IMR-90 (cell line): ENCODE data around the gene FMN2. TPM values are rescaled to one million over a fixed set of nuclear protein-coding genes. Genes with fewer than 3 reads are reported as not detected.

Experiments
- ATAC-seq: fragments of 200-7000 bp; cut with Tn5 transposase; 2 replicates; pipeline ENCODE4 v1.9.1; 2020; ENCODE audit warnings: low read depth, mild to moderate bottlenecking, moderate library complexity
- BruUV-seq: library from RNA; stranded (reverse); fragments of 400-500 nt; replicated peaks from 2 replicates; lab custom pipeline; 2021; lab: Mats Ljungman, UMichigan
- CTCF ChIA-PET: fragments of 300-600 bp; formaldehyde crosslinking; extraction: SDS; loops from one replicate; lab custom pipeline; 2021; ENCODE audit warnings: antibody characterized with exemption; lab: Yijun Ruan, JAX
- POLR2A ChIA-PET: fragments of 300-600 bp; sonication (Branson Sonifier 250); formaldehyde crosslinking; loops from one replicate; lab custom pipeline; 2022; ENCODE audit warnings: antibody characterized with exemption; ENCODE audit not compliant: unreplicated experiment; lab: Charles Lee
- DNase-seq: peaks from one replicate; pipeline ENCODE4 v3.0.0; 2013
- H2AFZ ChIP-seq: replicated peaks from 2 replicates; pipeline ENCODE3; 2013; ENCODE audit warnings: low read length, mild to moderate bottlenecking; ENCODE audit not compliant: poor library complexity
- H2AK5ac ChIP-seq: 2 replicates; pipeline ENCODE4 v1.6.1; 2013; ENCODE audit warnings: low read depth, low read length, inconsistent platforms
- H2AK9ac ChIP-seq: replicated peaks from 2 replicates; pipeline ENCODE3; 2013; ENCODE audit warnings: mild to moderate bottlenecking, low read depth, low read length, moderate library complexity; ENCODE audit not compliant: poor library complexity
- H2BK120ac ChIP-seq: 2 replicates; pipeline ENCODE4 v1.6.1; 2013; ENCODE audit warnings: low read depth, low read length, inconsistent platforms
- H2BK15ac ChIP-seq: 3 replicates; pipeline ENCODE4 v1.6.1; 2013; ENCODE audit warnings: low read depth, low read length, inconsistent platforms
- H2BK20ac ChIP-seq: 2 replicates; pipeline ENCODE4 v1.6.1; 2013; ENCODE audit warnings: low read depth, mild to moderate bottlenecking, inconsistent platforms, low read length, moderate library complexity
- H2BK5ac ChIP-seq: 2 replicates; pipeline ENCODE4 v1.6.1; 2013; ENCODE audit warnings: mild to moderate bottlenecking, low read depth, low read length, inconsistent platforms; ENCODE audit not compliant: poor library complexity, severe bottlenecking
- H3K14ac ChIP-seq: replicated peaks from 2 replicates; pipeline ENCODE4 v1.6.1; 2013; ENCODE audit warnings: low read depth, low read length, inconsistent platforms
- H3K18ac ChIP-seq: 2 replicates; pipeline ENCODE4 v1.6.1; 2013; ENCODE audit warnings: low read depth, low read length, control low read depth
- H3K23ac ChIP-seq: 2 replicates; pipeline ENCODE4 v1.6.1; 2013; ENCODE audit warnings: low read depth, low read length, inconsistent platforms
- H3K27ac ChIP-seq: 2 replicates; pipeline ENCODE4 v1.5.1; 2013; ENCODE audit warnings: mild to moderate bottlenecking, control low read depth, low read length; ENCODE audit not compliant: insufficient read depth
- H3K27me3 ChIP-seq: 2 replicates; pipeline ENCODE4 v1.6.1; 2013; ENCODE audit warnings: low read length; ENCODE audit not compliant: control insufficient read depth, insufficient read depth
- H3K36me3 ChIP-seq: 2 replicates; pipeline ENCODE4 v1.6.1; 2013; ENCODE audit warnings: low read length, mixed read lengths; ENCODE audit not compliant: control insufficient read depth, insufficient read depth
- H3K4ac ChIP-seq: 2 replicates; pipeline ENCODE4 v1.6.1; 2013; ENCODE audit warnings: low read depth, low read length, inconsistent platforms
- H3K4me1 ChIP-seq: 2 replicates; pipeline ENCODE4 v1.6.1; 2013; ENCODE audit warnings: low read length, mixed read lengths; ENCODE audit not compliant: control insufficient read depth, insufficient read depth
- H3K4me2 ChIP-seq: 2 replicates; pipeline ENCODE4 v1.6.1; 2013; ENCODE audit warnings: low read depth, mild to moderate bottlenecking, control low read depth, low read length, moderate library complexity
- H3K4me3 ChIP-seq: 2 replicates; pipeline ENCODE4 v1.5.1; 2013; ENCODE audit warnings: low read depth, mild to moderate bottlenecking, control low read depth, low read length, moderate library complexity; ENCODE audit not compliant: insufficient read depth
- H3K56ac ChIP-seq: 2 replicates; pipeline ENCODE4 v1.6.1; 2013; ENCODE audit warnings: low read length, inconsistent platforms; ENCODE audit not compliant: insufficient read depth; ENCODE audit errors: extremely low read depth
- H3K79me1 ChIP-seq, 2 experiments: 2 replicates each; pipeline ENCODE4 v1.6.1; 2013; ENCODE audit warnings: low read length in 2 of 2, inconsistent platforms in 1 of 2, low read depth in 1 of 2
- H3K9ac ChIP-seq: 2 replicates; pipeline ENCODE4 v1.6.1; 2013; ENCODE audit warnings: low read depth, low read length, control low read depth
- H3K9me1 ChIP-seq: 2 replicates; pipeline ENCODE4 v1.6.1; 2013; ENCODE audit warnings: low read length, inconsistent platforms; ENCODE audit not compliant: insufficient read depth
- H3K9me3 ChIP-seq: 2 replicates; pipeline ENCODE4 v1.6.1; 2013; ENCODE audit warnings: low read length; ENCODE audit not compliant: control insufficient read depth, insufficient read depth
- H4K20me1 ChIP-seq: 2 replicates; pipeline ENCODE4 v1.6.1; 2013; ENCODE audit warnings: low read length, inconsistent platforms; ENCODE audit not compliant: insufficient read depth
- H4K5ac ChIP-seq: 2 replicates; pipeline ENCODE4 v1.6.1; 2013; ENCODE audit warnings: mild to moderate bottlenecking, low read depth, low read length, control low read depth
- H4K8ac ChIP-seq, 2 experiments: 2 replicates each; pipeline ENCODE4 v1.6.1; 2013; ENCODE audit warnings: low read depth in 2 of 2, low read length in 2 of 2, control low read depth in 1 of 2, inconsistent platforms in 1 of 2
- H4K91ac ChIP-seq: 2 replicates; pipeline ENCODE4 v1.6.1; 2013; ENCODE audit warnings: low read depth, low read length, inconsistent platforms; ENCODE audit not compliant: insufficient read depth
- FOS ChIP-seq: fragments of 150-350 bp; IDR thresholded peaks from 2 replicates; pipeline ENCODE4 v1.6.1; 2016; ENCODE audit warnings: low read depth, low read length
- MAFK ChIP-seq: IDR thresholded peaks from 2 replicates; pipeline ENCODE4 v1.6.1; 2012; ENCODE audit warnings: low read depth, low read length, improper control_type of control experiment
- MAZ ChIP-seq: IDR thresholded peaks from 2 replicates; pipeline ENCODE4 v1.6.1; 2012; ENCODE audit warnings: low read depth, mild to moderate bottlenecking, low read length, improper control_type of control experiment, moderate library complexity, borderline replicate concordance
- NFE2L2 ChIP-seq: fragments of 150-350 bp; IDR thresholded peaks from 2 replicates; pipeline ENCODE4 v1.6.1; 2016; ENCODE audit warnings: low read depth, mild to moderate bottlenecking, low read length
- POLR2A ChIP-seq: IDR thresholded peaks from 2 replicates; pipeline ENCODE4 v1.6.1; 2012; ENCODE audit warnings: mild to moderate bottlenecking, low read depth, low read length
- RFX5 ChIP-seq: IDR thresholded peaks from 2 replicates; pipeline ENCODE4 v1.8.0; 2012; ENCODE audit warnings: low read depth, mild to moderate bottlenecking, low read length, moderate library complexity
- WGBS, 2 experiments: methylation state at CpG; one replicate each; pipeline versions ENCODE4 v1.1.5 to v1.1.7; 2013; ENCODE audit warnings: missing lambda C conversion rate in 2 of 2; ENCODE audit not compliant: insufficient read length in 1 of 2; ENCODE audit errors: extremely low coverage in 2 of 2; 5-methylcytosine and 5-hydroxymethylcytosine counted together
- dilution Hi-C: fragments of 300-500 bp; cut with HindIII; formaldehyde crosslinking; loops from one replicate; pipeline ENCODE4 v1.14.3; 2018; ENCODE audit warnings: low sequenced_read_pairs; ENCODE audit not compliant: unreplicated experiment
- in situ Hi-C: fragments of 300-500 bp; cut with MboI; formaldehyde crosslinking; loops from 3 replicates; pipeline ENCODE4 v1.14.3; 2019; ENCODE audit warnings: low sequenced_read_pairs, inconsistent platforms, mixed read lengths
- intact Hi-C: fragments of 100-400 bp; cut with micrococcal nuclease; formaldehyde crosslinking; loops from 2 replicates; pipeline ENCODE4 v1.10.0; 2022
- polyA plus RNA-seq, 3 experiments: library from polyadenylated mRNA; depleted of rRNA; stranded (reverse); fragments of >200 nt; gene quantifications; 2 replicates each; pipeline ENCODE4 v1.2.3, GENCODE V29; 2012; ENCODE audit warnings: low replicate concordance in 1 of 3
- total RNA-seq: library from RNA; depleted of rRNA; stranded (reverse); fragments of >200 nt; gene quantifications from 2 replicates; pipeline ENCODE4 v1.2.3, GENCODE V29; 2012
- TF ChIP-seq, protein P1 (sequence below): fragments of 150-350 bp; IDR thresholded peaks from 2 replicates; pipeline ENCODE4 v1.6.1; 2016; ENCODE audit warnings: low read depth, mild to moderate bottlenecking, low read length, moderate library complexity, borderline replicate concordance

The FMN2 gene
- total and polyA plus RNA-seq, 2 of the 4 experiments (the other 2 are of a cell fraction), result 29.0 to 35.8 TPM

- Histone ChIP-seq H2AFZ (no peak overlapping the region), H3K9me3 (no peaks in the 10 kb centered on the region), H3K14ac (no peak overlapping the region), H3K79me1 (peaks cover 0 to 37% of the 10 kb centered on the region in 2 experiments; a peak in 2 of 4 replicates), H4K20me1 (no peaks in the 10 kb centered on the region), H3K27me3 (no peaks in the 10 kb centered on the region), H3K18ac (no peak overlapping the region), H2BK15ac (no peak overlapping the region), H2BK20ac (no peak overlapping the region), H3K4me1 (peaks cover 11% of the 10 kb centered on the region), H3K27ac (no peak overlapping the region), H3K4me2 (no peak overlapping the region), H3K9ac (no peak overlapping the region), H2BK5ac (no peak overlapping the region), H3K4me3 (no peak overlapping the region), H2AK5ac (no peak overlapping the region), H3K56ac (no peak overlapping the region), H2BK120ac (no peak overlapping the region), H4K91ac (no peak overlapping the region), H3K9me1 (peaks cover 19% of the 10 kb centered on the region), H3K23ac (no peak overlapping the region), H2AK9ac (no peak overlapping the region), H3K36me3 (no peaks in the 10 kb centered on the region; the same call in 1 of the 2 replicates), H3K4ac (no peak overlapping the region), H4K8ac (no peak overlapping the region), H4K5ac (no peak overlapping the region)
- intact Hi-C loops (no loop called here), dilution Hi-C loops (no loop called here), in situ Hi-C loops (no loop called here)
- TF ChIP-seq, protein P1, sequence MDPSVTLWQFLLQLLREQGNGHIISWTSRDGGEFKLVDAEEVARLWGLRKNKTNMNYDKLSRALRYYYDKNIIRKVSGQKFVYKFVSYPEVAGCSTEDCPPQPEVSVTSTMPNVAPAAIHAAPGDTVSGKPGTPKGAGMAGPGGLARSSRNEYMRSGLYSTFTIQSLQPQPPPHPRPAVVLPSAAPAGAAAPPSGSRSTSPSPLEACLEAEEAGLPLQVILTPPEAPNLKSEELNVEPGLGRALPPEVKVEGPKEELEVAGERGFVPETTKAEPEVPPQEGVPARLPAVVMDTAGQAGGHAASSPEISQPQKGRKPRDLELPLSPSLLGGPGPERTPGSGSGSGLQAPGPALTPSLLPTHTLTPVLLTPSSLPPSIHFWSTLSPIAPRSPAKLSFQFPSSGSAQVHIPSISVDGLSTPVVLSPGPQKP, result no peak
- TF ChIP-seq RFX5, result no peak
- no peak for TF ChIP-seq POLR2A
- no peak for TF ChIP-seq MAZ
- no peak for TF ChIP-seq MAFK
- TF ChIP-seq FOS, result no peak
- no peak for TF ChIP-seq NFE2L2
- peak; percentile 68 for ATAC-seq
- WGBS, 2 experiments, result no CpG with 5 or more reads among the region's 4 CpGs
- DNase-seq, result peak; percentile 66
- BruUV-seq, result no TSS peak
- ChIA-PET CTCF (no interaction called here), POLR2A (no interaction called here)
Measured at GRCh38 chr1:240495601-240496000, 403.9 kb downstream of the FMN2 start.
